Vagina (tissue), 2 donors: ENCODE measurements around the gene GRK5. TPM values are rescaled to one million over a fixed set of nuclear protein-coding genes. Genes with fewer than 3 reads are reported as not detected.
"Not testable (repeated sequence)": the region's sequence is repeated elsewhere in the genome, so short reads cannot be mapped to it uniquely, and the experiment has no call there.

Experiments used
- DNase-seq, 2 donors: peaks; one replicate each; pipeline ENCODE4 v3.0.0-alpha.2; 2017; ENCODE audit errors: extremely low spot score in 2 of 2
- H3K27ac ChIP-seq: fragments of 200-600 bp; sonication (generic); one replicate; pipeline ENCODE4 v1.5.1; 2019
- H3K27me3 ChIP-seq: fragments of 200-600 bp; sonication (generic); one replicate; pipeline ENCODE4 v1.5.1; 2019
- H3K36me3 ChIP-seq, 2 donors: fragments of 200-600 bp; sonication (generic); one replicate each; pipeline ENCODE4 v1.5.1; 2017 to 2019
- H3K4me1 ChIP-seq: fragments of 200-600 bp; sonication (generic); one replicate; pipeline ENCODE4 v1.5.1; 2019
- H3K4me3 ChIP-seq, 2 donors: fragments of 200-600 bp; sonication (generic); 1 replicate in 1 of 2; 2 replicates in 1 of 2; pipeline ENCODE4 v1.5.1; 2016 to 2019
- H3K9me3 ChIP-seq: fragments of 200-600 bp; sonication (generic); one replicate; pipeline ENCODE4 v1.5.1; 2019
- POLR2A ChIP-seq, 2 donors: fragments of 450-650 bp; IDR thresholded peaks; one replicate each; pipeline ENCODE4 v1.6.1; 2017; ENCODE audit warnings: antibody characterized with exemption in 2 of 2, mild to moderate bottlenecking in 2 of 2, moderate library complexity in 2 of 2
- POLR2AphosphoS5 ChIP-seq, 2 donors: sonication (generic); formaldehyde crosslinking; IDR thresholded peaks; one replicate each; pipeline ENCODE4 v1.9.0; 2017; ENCODE audit warnings: antibody characterized with exemption in 2 of 2, mild to moderate bottlenecking in 2 of 2, low read depth in 1 of 2; ENCODE audit not compliant: insufficient read depth in 1 of 2
- intact Hi-C: fragments of 100-400 bp; cut with DNase I; formaldehyde crosslinking; loops from one replicate; pipeline ENCODE4 v1.15.1; 2023
- total RNA-seq: library from RNA; depleted of rRNA; stranded (reverse); fragments of >200 nt; gene quantifications from one replicate; pipeline ENCODE4 v1.2.3, GENCODE V29; 2016
- TF ChIP-seq, protein P1 (sequence below), 3 experiments: fragments of 450-650 bp in 2 of 3; fragments of 200-600 bp in 1 of 3; sonication (generic) in 1 of 3; IDR thresholded peaks; one replicate each; pipeline ENCODE4 v1.5.1; 2017 to 2019; ENCODE audit warnings: antibody characterized with exemption in 3 of 3, mild to moderate bottlenecking in 2 of 3, moderate library complexity in 2 of 3

The GRK5 gene
- total RNA-seq, 1 donor from 2014 or later = 16.5 TPM

GRCh38 chr10:119254335-119254734, 47.0 kb downstream of the GRK5 start:
- peaks cover 64% of the 10 kb centered on the region for H3K4me1 ChIP-seq
- H3K9me3 ChIP-seq = no peaks in the 10 kb centered on the region
- intact Hi-C loops = loop anchor here (5.0 kb wide), 1 partner anchor 47 kb away; the partner anchor contains the start of gene GRK5

DNA sequence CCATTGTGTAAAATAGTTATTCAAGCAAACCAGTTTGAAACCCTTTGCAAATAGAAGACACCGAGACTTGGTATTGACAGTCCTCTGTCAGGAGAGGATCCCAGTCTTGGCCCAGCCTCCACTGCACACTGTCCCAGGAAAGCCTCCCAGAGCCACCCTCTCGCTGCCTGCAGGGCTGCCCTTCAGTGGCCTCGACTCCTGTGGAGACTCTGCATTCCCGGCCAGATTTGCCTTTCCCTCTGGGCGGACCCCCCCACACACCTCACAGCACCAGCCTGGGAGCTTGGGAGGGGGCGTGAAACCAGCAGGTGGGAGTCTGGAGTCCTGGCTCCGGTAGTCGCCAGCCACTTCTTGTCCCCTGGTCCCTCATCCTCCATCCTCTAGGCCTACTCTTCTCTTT, 48.7 kb downstream of the GRK5 start:
- Histone ChIP-seq H3K9me3 (no peaks in the 10 kb centered on the region), H3K4me3 (no peak overlapping the region), H3K4me1 (peaks cover 47% of the 10 kb centered on the region), H3K27me3 (no peaks in the 10 kb centered on the region), H3K27ac (no peak overlapping the region), H3K36me3 (no peaks in the 10 kb centered on the region)
- no peak for DNase-seq
- TF ChIP-seq POLR2A (IDR thresholded peaks at IDR 0.05) = no peak
- intact Hi-C loops = no loop called here

More at GRCh38 chr10:119254335-119254734, 47.0 kb downstream of the GRK5 start:
- H3K4me3 ChIP-seq = no peak overlapping the region
- H3K36me3 ChIP-seq = no peaks in the 10 kb centered on the region
- TF ChIP-seq POLR2AphosphoS5 (IDR thresholded peaks at IDR 0.05; ENCODE audit: insufficient read depth in 1 of 2, low read depth in 1 of 2) (no peak), POLR2A (IDR thresholded peaks at IDR 0.05) (no peak)
- no peaks in the 10 kb centered on the region for H3K27me3 ChIP-seq
- peak overlapping the region; percentile 85 for H3K27ac ChIP-seq
- DNase-seq = no peak

DNA sequence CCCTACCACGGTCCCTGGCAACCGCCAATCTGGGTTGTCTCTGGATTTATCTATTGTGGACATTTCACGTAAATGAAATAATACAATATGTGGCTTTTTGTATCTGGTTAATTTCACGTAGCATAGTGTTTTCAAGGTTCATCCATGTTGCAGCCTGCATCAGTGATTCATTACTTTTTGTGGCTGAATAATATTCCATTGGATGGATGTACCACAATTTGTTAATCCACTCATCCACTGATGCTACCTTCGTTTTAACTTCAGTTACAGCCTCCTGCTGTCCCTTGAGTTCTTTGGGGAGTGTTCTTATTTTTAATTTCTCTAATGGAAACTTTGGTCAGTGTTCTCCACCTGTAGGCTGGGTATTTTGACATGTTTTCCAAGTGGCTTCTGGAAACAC, 49.5 kb downstream of the GRK5 start:
- H3K36me3 ChIP-seq = no peaks in the 10 kb centered on the region
- H3K4me3 ChIP-seq = no peak overlapping the region
- H3K9me3 ChIP-seq = no peaks in the 10 kb centered on the region
- intact Hi-C loops = no loop called here
- DNase-seq = no peak
- H3K27me3 ChIP-seq = no peaks in the 10 kb centered on the region
- H3K27ac ChIP-seq = no peak overlapping the region
- H3K4me1 ChIP-seq = peaks cover 39% of the 10 kb centered on the region
- TF ChIP-seq, protein P1, sequence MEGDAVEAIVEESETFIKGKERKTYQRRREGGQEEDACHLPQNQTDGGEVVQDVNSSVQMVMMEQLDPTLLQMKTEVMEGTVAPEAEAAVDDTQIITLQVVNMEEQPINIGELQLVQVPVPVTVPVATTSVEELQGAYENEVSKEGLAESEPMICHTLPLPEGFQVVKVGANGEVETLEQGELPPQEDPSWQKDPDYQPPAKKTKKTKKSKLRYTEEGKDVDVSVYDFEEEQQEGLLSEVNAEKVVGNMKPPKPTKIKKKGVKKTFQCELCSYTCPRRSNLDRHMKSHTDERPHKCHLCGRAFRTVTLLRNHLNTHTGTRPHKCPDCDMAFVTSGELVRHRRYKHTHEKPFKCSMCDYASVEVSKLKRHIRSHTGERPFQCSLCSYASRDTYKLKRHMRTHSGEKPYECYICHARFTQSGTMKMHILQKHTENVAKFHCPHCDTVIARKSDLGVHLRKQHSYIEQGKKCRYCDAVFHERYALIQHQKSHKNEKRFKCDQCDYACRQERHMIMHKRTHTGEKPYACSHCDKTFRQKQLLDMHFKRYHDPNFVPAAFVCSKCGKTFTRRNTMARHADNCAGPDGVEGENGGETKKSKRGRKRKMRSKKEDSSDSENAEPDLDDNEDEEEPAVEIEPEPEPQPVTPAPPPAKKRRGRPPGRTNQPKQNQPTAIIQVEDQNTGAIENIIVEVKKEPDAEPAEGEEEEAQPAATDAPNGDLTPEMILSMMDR (IDR thresholded peaks at IDR 0.05) = no peak
- TF ChIP-seq POLR2A (IDR thresholded peaks at IDR 0.05) (no peak), POLR2AphosphoS5 (IDR thresholded peaks at IDR 0.05; ENCODE audit: insufficient read depth in 1 of 2, low read depth in 1 of 2) (no peak)

GRCh38 chr10:119257899-119258419, 50.6 kb downstream of the GRK5 start:
- intact Hi-C loops = no loop called here
- H3K27me3 ChIP-seq = no peaks in the 10 kb centered on the region
- no peaks in the 10 kb centered on the region for H3K9me3 ChIP-seq
- H3K27ac ChIP-seq = no peak overlapping the region
- DNase-seq = no peak
- H3K36me3 ChIP-seq = no peaks in the 10 kb centered on the region
- no peak for TF ChIP-seq POLR2AphosphoS5 (IDR thresholded peaks at IDR 0.05; ENCODE audit: insufficient read depth in 1 of 2, low read depth in 1 of 2)
- TF ChIP-seq POLR2A (IDR thresholded peaks at IDR 0.05) = no peak
- TF ChIP-seq, protein P1 (IDR thresholded peaks at IDR 0.05) = no peak
- peaks cover 28% of the 10 kb centered on the region for H3K4me1 ChIP-seq
- H3K4me3 ChIP-seq = no peak overlapping the region

DNA sequence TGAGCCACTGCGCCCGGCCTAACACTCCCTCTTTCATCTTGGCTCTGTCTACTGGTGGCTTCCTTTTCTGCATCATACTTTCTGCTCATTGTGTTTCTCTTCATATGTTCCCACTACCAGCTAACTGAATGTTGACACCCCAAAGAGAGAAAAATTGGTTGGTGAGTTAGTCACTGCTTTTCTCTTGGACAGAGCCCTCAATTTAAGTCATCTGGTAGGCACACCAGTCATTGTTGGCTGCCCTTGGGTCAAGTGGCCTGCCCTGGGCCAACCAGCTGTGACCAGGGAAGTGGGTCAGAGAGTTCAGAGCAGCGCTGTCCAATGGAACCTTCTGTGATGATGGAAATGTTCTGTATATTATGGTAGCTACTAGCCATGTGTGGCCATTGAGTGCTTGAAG, 52.0 kb downstream of the GRK5 start:
- Histone ChIP-seq H3K9me3 (no peaks in the 10 kb centered on the region), H3K36me3 (no peaks in the 10 kb centered on the region), H3K4me1 (peaks cover 25% of the 10 kb centered on the region), H3K4me3 (no peak overlapping the region), H3K27ac (no peak overlapping the region), H3K27me3 (no peaks in the 10 kb centered on the region)
- intact Hi-C loops = no loop called here
- no peak for DNase-seq
- TF ChIP-seq, protein P1 (IDR thresholded peaks at IDR 0.05) = no peak

DNA sequence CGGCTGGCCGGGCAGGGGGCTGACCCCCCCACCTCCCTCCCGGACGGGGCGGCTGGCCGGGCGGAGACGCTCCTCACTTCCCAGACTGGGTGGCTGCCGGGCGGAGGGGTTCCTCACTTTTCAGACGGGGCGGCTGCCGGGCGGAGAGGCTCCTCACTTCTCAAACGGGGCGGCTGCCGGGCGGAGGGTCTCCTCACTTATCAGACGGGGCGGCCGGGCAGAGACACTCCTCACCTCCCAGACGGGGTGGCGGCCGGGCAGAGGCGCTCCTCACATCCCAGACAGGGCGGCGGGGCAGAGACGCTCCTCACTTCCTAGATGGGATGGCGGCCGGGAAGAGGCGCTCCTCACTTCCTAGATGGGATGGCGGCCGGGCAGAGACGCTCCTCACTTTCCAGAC, 53.6 kb downstream of the GRK5 start:
- H3K27ac ChIP-seq, H3K36me3 ChIP-seq, H3K4me3 ChIP-seq, H3K27me3 ChIP-seq, DNase-seq, intact Hi-C loops, H3K9me3 ChIP-seq: not testable (repeated sequence)
- peaks cover 18% of the 10 kb centered on the region for H3K4me1 ChIP-seq
